HS-27A (cell line): Measurements from ENCODE around the gene TAS1R1.
"Not testable (repeated sequence)": the region's sequence is repeated elsewhere in the genome, so short reads cannot be mapped to it uniquely, and the experiment has no call there.

Source experiments
- DNase-seq: peaks from one replicate; pipeline ENCODE4 v3.0.0-alpha.2; 2012; ENCODE audit warnings: low read depth, missing footprints

Gene TAS1R1

DNA sequence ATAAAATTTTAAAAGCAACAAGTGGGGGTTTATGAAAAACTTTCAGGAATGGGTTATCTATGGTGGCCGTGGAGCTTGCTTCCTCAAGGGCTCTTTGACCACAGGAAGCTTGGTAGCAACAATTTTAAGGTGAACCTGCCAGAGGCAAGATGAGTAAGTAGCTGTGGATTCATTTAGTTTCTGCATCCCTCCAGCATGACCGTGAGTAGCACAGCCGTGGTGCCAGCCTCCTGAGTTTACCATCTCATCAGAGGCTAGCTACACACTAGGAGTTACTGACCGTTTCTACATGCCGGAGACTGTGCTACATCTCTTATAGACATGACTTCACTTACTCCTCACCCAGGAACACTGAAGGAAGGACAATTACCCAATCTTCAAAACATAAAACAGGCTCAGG is 33.6 kb upstream of the TAS1R1 start:
- no peak for DNase-seq

DNA sequence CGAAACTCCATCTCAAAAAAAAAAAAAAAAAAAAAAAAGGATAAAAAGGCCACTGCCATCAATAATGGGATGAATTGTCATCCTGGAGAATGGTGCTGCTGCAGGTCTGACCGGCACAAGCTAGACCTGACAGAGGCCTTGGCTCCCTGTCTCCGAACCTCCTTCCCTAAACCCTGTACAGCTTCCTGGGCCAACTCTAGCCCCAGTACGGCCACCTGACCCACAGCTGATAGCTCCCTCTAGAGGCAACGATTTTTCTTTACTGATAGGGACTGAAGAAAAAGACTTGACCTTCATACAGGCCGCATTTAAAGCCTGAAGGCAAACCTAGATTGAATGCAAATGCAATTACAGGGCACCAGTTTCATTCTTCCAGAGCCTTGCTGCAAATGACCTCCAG is 31.5 kb upstream of the TAS1R1 start:
- no peak for DNase-seq

DNA sequence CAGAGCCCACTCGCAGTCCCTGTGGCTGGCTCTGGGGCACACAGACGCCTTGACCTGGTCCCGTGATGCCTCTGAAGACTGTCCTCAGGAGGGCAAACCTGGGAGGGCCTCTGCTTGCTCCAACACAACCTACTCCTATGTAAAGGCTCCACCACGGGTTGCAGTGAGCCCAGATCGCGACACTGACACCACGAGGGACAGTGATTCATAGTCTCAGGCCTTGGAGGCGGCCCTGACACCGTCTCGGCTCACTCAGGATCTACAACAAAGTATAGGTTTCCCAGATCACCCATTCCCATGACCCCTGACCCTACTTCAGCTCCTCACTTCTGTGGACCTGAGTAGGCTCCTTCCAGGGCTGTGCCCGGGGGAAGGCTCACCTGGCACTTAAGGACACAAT is 28.8 kb upstream of the TAS1R1 start:
- no peak for DNase-seq

DNA sequence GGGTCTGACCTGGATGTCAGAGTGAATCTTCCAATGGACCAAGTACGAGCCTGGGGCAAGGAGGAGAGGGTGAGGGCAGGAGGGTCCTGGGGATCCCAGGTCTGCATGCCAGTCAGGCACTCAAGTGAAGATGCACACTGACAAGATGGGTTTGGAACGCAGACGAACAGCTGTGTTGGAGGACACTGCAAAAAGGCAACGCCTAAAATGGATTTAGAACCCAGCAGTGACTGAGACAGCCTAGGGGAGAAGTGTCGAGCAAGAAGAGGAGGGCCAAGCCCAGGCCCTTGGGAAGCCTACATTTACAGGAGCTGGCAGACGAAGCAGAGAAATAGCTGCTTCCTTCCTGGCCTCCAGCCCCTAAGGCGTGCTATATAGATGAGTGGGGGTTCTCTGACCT is 26.6 kb upstream of the TAS1R1 start:
- no peak for DNase-seq

DNA sequence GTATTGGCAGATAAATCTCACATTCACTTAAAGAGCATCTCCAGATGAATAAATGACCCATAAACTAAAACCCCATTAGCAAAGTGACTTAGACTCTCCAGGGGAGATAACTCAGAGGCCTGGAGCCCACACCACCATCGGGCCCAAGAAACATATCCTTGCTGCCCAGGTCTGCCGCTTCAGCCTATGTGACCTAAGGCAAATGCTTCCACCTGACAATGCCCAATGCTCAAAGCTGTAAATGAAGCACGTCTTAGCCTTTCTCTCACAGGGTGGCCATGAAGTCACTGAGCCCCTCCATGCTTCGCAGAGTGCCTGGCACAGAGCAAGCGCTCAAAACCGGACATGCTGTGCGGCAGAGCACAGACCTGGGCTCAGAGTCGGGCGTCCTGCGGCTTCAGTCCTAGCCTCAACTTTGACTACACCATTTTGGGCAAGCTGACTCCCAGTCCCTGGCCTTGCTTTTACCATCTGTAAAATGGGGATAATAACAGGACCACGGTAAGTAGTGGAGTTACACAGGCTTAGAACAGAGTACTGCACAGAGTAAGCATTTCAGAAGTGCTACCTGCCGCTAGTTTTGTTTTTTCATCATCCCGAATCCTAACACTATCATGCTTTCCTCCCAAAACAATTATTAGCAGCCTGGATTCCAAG is 24.5 kb upstream of the TAS1R1 start:
- DNase-seq: no peak

DNA sequence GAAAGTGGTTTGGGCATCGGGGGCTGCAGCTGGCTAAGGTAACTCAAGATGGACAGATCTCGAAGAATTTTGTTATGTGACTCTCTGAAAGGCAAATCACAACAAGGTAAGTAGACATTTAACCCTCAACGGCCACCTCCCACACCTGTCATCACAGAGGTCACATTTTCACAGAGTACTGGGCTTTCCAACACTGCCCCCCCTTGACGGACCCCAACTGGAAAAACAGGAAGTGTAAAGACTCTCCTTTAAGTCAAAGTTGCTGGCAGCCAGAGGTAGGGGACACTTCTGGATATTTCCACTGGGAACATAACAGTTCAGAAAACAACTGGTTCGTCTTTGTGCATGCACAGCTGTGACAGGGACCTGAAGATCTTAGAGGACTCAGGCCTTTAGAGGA is 23.1 kb upstream of the TAS1R1 start:
- DNase-seq: no peak

DNA sequence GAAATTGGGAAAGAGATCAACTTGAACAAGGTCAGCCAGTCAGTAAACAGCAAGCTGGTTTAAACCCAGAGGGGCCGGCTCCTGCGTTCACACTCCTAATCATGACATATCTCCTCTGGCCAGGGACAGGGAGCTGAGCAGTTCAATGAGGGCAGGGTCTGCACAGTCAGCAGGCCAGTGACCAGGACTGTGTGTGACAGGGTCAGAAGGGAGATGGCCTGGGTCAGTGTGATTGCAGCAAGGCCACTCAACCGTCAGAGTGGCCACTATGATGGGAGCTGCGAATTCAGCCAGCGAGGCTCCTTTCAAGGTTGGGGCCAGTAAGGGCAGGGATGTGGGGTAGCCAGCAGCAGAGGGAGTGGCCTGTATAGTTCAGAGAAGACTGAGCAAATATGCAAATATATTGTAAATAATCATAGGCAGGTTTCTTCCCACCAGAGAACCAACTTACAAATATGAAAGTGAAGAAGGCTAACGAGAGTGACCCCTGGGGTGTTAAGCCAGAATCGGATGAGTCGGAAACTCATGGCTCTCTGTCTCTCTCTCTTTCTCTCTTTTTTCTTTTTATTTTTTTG is 20.8 kb upstream of the TAS1R1 start:
- no peak for DNase-seq

DNA sequence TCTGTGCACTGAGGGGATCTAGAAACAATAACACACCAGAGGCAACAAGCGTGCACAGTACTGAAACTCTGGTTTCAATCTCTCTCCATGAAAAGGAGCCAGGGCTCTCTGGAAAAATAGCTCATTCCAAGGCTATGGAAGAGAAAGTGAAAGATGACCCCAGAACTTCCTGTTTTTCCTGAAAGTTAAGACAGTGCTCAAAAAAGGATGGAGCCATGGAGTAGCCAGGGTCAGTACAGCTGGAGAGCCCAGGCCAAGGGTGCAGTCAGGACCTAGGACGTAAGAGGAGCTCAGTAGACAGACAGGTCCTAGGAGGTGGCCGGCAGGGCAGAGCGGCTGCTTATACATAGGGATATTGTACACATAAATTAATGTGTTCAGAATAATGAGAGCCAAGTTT is 19.9 kb upstream of the TAS1R1 start:
- DNase-seq: no peak

DNA sequence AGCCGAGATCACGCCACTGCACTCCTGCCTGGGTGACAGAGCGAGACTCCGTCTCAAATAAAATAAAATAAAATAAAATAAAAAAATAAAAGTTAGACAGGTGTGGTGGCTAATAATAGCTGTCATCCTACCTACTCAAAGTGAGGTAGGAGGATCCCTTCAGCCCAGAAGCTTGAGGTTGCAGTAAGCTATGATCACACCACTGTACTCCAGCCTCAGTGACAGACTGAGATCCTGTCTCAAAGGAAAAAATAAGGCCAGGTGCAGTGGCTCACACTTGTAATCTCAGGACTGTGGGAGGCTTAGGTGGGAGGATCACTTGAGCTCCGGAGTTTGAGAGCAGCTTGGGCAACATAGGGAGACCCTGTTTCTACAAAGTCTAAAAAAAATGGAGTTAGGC is 18.8 kb upstream of the TAS1R1 start:
- DNase-seq: no peak

DNA sequence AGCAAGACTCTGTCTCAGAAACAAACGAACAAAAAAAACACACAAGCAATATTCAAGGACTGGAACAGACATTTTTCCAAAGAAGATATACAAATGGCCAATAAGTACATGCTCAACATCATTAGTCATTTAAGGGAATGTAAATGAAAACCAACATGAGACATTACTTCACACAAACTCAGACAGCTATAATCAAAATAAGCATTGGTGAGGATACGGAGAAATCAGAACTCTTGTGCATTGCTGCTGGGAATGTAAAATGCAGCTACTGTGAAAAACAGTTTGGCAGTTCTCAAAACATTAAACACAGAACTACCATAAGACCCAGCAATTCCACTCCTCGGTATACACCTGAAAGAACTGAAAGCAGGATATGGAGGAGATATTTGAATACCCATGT is 16.2 kb upstream of the TAS1R1 start:
- no peak for DNase-seq

DNA sequence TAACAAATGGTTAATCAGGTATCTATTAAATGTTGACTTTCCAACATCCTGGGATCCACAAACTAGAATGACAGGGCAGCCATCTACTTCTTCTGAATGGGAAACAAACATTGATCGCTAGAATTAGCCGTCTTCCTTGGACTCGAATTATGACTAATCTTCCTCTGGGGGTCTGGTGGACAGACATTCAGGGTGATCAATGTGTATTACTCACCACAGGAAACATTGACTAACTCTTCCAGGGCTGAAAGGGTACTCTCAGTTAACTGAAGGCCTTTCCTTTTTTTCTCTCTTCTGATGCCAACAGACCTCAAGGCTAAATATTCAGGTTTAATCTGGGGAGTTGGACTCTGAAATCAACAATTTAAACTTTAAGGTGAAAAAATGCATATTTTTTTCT is 10.3 kb upstream of the TAS1R1 start:
- DNase-seq: no peak

DNA sequence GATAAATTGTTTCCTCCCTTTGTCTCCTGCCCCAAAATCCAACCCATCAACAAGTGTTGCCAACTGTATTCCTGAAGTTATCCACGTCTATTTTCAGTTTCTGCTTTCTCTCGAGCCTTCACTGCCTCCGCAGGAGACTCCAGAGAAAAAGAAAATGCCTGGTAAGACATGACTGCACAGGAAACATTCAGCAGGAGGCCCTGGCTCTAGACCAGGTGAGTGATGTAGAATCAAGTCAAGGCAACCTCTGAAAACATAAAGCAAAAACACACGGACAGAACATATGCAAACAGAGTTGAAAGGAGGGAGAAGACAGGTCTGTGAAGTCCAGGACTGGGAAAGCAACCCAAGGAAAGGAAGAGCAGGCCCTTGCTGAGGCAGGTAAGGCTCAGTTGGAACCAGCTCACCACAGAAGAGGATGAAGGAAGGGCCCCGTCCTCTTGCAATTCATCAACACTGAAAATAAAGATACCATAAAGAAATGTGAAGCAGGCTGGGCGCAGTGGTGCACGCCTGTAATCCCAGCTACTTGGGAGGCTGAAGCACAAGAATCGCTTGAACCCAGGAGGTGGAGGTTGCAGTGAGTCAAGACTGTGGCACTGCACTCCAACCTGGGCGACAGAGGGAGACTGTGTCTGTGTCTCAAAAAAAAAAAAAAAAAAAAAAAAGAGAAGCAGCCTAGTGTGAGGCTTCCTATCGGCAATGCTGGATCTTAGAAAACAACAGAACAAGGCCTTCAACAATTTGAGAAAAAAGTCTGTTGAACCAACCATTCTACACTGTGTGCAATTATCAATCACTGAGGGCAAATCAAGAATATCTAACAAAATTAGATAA is 9.6 kb upstream of the TAS1R1 start:
- DNase-seq: no peak

DNA sequence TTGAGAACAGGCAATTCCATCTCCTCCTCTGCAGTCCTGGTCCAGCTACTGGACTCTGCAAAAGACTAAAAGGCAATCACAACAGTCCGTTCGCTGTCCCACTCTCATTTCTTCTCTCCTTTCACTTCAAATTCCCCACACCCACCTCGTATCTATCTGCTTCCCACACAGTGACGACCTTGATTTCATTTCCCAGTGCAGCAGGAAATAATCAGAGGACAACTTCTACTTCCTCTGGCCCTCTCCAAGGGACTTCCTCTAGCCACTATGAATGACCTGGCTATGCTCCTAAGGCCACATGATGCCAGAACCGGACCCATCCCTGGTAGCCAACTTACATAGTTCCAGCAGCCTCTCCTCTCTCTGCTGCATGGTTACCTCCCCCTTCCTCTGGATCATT is 8.8 kb upstream of the TAS1R1 start:
- no peak for DNase-seq

DNA sequence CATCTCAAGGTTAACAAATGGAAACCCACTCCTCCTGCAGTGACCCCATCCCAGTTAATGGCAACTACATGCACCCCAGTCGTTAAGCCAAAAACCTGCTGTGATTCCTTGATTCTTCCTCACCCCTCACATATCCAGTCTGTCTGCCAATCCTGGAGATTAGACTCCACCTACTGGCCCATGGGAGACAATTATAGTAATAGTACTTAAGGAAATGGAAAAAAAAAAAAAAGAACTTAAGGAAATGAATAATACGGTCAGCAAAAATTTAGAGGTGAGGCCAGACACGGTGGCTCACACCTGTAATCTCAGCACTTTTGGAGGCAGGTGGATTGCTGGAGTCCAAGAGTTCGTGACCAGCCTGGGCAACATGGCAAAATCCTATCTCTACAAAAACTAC is 7.8 kb upstream of the TAS1R1 start:
- no peak for DNase-seq

DNA sequence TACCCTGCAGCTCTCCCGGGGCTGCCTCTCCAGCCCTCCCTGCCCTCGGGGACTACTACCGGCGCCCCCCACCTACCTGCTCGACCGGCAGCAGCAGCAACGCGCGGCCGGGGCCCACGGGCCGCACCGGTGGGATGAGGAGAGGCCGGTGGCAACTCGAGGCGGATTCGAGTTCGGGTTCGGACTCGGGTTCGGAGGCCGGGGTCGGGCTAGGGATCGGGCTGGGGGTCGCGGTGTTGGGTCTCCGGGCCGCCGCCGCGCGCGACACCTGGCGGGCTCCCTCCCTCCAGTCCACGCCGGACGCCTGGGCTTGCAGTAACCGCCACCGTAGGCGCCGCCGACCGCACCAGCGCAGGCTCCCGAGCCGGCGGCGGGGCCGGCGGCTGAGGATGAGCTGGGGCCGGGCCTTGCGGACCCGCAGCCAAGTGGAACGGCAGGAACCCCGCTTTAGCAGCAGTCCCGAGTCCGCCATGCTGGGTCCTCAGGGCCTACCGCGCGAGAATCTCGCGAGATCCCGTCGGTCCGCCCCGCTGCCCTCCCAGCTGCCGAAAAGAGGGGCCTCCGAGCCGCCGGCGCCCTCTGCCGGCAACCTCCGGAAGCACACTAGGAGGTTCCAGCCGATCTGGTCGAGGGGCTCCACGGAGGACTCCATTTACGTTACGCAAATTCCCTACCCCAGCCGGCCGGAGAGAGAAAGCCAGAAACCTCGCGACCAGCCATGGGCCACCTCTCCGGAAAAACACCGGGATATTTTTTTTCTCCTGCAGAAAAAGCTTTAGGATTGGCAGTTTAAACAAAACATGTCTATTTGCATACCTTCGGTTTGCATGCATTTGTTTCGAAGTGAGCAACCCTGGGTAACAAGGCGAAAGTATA is 838 bp upstream of the TAS1R1 start, which contains the start of gene NOL9:
TSS of gene NOL9 (minus strand) at position 483 of the 876 bp plus-strand sequence. CDS start at position 472, 11 bp downstream.
- peak; percentile 75 for DNase-seq

DNA sequence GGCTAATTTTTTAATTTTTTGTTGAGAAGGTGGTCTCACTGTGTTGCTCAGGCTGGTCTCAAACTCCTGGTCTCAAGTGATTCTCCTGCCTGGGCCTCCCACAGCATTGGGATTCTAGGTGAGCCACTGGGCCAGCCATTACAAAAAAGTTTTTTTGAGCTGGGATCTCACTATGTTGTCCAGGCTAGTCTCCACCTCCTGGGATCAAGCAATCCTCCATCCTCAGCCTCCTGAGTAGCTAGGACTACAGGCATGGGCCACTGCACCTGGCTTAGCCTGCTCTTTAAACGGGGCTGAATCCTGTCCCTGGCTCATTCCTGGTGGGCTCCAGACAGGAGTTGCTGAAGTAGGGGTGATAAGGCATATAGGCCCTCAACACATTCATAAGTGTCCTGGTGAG is 2.5 kb downstream of the TAS1R1 start:
- DNase-seq: no peak

DNA sequence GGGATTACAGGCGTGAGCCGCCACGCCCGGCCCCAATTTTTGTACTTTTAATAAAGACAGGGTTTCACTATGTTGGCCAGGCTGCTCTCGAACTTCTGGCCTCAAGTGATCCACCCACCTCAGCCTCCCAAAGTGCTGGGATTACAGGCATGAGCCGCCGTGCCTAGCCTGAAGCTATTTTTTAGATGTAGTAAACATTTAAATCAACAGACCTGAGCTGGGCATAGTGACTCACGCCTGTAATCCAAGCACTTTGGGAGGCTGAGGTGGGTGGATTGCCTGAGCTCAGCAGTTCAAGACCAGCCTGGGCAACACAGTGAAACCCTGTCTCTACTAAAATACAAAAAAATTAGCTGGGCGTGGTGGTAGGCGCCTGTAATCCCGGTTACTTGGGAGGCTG is 4.1 kb downstream of the TAS1R1 start:
- DNase-seq: not testable (repeated sequence)

DNA sequence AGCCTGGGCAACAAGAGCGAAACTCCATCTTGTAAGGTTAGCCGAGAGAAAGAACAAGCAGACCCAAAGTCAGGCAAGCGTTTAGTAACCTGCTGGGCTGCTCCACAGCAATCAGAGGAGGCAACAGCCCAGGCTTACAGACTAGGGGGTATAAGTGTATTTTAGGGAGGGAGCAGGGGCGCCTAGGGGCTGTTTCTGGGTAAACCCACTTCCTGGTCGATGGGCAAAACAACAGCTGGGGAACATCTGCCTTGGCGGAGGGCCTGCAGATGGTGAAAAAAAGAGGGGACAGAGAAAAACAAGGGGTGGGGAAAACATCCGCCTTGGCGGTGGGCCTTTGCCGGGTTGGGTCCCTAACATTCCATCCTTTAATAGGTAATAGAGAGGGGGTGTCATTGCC is 5.2 kb downstream of the TAS1R1 start:
- DNase-seq: no peak

DNA sequence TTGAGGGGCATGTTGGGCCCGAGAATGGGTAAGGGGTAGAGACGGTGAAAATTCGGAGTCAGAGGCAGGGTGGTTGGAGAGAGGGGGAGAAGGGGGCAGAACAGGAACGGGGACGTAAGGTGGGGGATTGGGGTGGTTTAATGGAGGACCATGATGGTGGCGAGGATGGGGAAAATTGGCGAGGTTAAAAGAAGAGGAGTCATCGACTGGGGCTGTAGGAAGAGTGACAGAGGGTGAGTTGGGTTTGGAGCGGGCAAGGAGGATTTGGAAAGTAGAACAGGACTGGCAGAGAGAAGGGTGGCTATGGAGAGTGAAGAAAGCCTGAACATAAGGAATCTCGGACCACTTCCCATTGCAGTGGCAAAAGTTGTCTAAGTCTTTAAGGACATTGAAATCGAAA is 13.9 kb downstream of the TAS1R1 start:
- DNase-seq: no peak

DNA sequence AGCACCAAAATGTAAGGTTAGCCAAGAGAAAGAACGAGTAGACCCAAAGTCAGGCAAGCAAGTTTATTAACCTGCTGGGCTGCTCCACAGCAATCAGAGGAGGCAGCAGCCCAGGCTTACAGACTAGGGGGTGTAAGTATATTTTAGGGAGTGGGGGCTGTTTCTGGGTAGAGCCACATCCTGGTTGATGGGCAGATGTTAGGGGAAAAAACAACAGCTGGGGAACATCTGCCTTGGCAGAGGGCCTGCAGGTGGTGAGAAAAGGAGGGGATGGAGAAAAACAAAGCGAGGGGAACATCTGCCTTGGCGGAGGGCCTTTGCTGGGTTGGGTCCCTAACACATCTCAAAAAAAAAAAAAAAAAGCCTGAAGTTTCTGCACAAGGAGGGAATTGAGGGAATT is 15.0 kb downstream of the TAS1R1 start:
- no peak for DNase-seq

DNA sequence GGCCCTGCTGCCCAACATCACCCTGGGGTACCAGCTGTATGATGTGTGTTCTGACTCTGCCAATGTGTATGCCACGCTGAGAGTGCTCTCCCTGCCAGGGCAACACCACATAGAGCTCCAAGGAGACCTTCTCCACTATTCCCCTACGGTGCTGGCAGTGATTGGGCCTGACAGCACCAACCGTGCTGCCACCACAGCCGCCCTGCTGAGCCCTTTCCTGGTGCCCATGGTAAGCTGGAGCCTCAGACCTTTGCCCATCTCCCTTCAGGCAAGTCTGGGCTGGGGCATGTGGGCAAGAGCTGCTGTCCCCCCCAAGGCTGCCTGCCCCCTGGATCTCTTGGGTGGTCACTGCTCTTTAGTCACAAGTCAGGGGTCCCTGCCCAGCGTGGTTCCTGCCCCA is 15.9 kb downstream of the TAS1R1 start:
- no peak for DNase-seq

DNA sequence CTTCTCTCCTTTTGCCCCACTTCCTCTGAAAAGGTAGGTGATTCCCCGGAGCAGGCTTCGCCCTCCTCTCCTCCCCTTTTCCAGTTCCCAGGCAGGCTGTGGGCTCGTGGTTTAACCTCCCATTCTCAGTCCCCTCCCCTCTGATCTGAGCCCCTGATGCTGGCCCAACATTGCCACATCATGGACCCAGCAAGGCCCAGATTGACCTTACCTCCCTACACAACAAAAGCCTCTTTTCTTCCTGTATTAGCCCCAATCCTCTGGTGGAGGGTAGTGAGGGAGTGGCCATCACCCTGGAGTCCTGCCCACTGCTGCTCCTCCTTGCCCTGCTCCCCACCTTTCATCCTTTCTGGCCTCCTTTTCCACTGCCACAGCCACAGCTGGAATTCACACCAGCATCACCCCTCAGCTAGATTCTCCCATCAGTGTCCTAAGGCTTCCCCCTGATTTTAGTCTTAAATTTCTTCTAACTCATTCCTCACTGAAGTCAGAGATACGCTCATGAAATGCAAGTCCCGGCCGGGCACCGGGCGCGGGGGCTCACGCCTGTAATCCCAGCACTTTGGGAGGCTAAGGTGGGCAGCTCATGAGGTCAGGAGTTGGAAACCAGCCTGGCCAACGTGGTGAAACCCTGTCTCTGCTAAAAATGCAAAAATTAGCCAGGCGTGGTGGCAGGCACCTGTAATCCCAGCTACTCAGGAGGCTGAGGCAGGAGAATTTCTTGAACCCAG is 17.7 kb downstream of the TAS1R1 start:
- DNase-seq: no peak
